ENCODE measurements around the gene F7. TPM values are rescaled to one million over a fixed set of nuclear protein-coding genes. Genes with fewer than 3 reads are reported as not detected.

The F7 gene
- total RNA-seq, 1 experiment from 2014 or later = not detected

DNA sequence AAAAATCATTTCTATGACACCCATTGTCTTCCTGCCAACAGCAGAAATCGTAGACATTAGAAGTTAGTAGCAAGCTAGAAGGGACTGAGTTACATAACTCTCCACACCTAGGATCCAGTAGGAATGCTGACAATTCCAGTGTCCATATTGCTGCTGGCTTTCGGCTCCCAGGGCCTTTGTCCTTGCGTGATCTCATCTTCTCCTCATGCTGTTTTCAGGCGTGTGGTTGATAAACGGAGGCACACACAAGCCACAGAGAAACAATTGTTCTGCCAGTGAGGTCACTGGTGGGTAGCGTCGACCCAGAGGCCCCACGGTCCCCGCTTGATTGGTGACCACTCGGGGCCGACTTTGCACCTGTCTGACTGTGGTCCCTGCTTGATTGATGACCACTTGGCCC is 31.6 kb upstream of the F7 start:
- H3F3A ChIP-seq (ENCODE audit: low read length, unreplicated experiment) = no peaks in the 10 kb centered on the region
- ChIA-PET POLR2A (ENCODE audit: unreplicated experiment) (no interaction called here), CTCF (no interaction called here)
- BruUV-seq (replicated peaks) = no TSS peak
- H2AFZ ChIP-seq (ENCODE audit: low read length) = no peak overlapping the region
- no peaks in the 10 kb centered on the region for H3K79me2 ChIP-seq (ENCODE audit: low read length)
- H3K9me3 ChIP-seq (ENCODE audit: low read length) = no peaks in the 10 kb centered on the region
- H3K36me3 ChIP-seq (ENCODE audit: low read depth, low read length) = no peaks in the 10 kb centered on the region
- no peak overlapping the region for H3K4me3 ChIP-seq (ENCODE audit: low read length)
- no peak overlapping the region for H3K4me2 ChIP-seq (ENCODE audit: low read length)
- H4K20me1 ChIP-seq (ENCODE audit: low read length) = no peaks in the 10 kb centered on the region
- H3K9ac ChIP-seq (ENCODE audit: low read length) = no peak overlapping the region
- intact Hi-C loops (cut with micrococcal nuclease) = no loop called here
- H3K27me3 ChIP-seq (ENCODE audit: low read length) = no peaks in the 10 kb centered on the region
- H3K9me2 ChIP-seq (replicated peaks; ENCODE audit: low read length) = no peaks in the 10 kb centered on the region
- TF ChIP-seq EZH2phosphoT487 (IDR thresholded peaks at IDR 0.05; ENCODE audit: borderline replicate concordance, low read length) = no peak
- TF ChIP-seq, protein P1, sequence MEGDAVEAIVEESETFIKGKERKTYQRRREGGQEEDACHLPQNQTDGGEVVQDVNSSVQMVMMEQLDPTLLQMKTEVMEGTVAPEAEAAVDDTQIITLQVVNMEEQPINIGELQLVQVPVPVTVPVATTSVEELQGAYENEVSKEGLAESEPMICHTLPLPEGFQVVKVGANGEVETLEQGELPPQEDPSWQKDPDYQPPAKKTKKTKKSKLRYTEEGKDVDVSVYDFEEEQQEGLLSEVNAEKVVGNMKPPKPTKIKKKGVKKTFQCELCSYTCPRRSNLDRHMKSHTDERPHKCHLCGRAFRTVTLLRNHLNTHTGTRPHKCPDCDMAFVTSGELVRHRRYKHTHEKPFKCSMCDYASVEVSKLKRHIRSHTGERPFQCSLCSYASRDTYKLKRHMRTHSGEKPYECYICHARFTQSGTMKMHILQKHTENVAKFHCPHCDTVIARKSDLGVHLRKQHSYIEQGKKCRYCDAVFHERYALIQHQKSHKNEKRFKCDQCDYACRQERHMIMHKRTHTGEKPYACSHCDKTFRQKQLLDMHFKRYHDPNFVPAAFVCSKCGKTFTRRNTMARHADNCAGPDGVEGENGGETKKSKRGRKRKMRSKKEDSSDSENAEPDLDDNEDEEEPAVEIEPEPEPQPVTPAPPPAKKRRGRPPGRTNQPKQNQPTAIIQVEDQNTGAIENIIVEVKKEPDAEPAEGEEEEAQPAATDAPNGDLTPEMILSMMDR (conservative IDR thresholded peaks at IDR 0.05; ENCODE audit: low read depth, low read length) = no peak
- TF ChIP-seq EZH2 (IDR thresholded peaks at IDR 0.05; ENCODE audit: low read length, unreplicated experiment) = no peak
- no peak overlapping the region for H3K27ac ChIP-seq (ENCODE audit: low read length)
- ATAC-seq (no peak), DNase-seq (no peak)
- H3K4me1 ChIP-seq (ENCODE audit: insufficient read depth, low read length) = no peaks in the 10 kb centered on the region

DNA sequence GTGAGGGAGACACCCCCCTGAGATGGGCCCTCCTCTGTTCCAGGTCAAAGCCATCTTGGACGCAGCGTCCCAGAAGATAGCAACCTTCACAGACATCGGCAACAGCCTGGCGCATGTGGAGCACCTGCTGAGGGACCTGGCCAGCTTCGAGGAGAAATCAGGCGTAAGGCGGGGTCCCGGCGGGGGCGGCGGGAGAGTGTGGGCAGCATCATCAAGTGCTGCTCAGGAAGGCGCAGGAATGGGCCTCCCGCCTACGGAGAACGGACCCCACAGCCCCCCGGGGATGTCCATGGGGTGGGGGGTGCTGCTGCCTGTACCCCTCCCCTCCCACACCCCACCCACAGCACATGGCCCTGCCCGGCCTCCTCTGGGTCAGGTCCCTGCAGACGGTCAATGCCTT is 31.2 kb upstream of the F7 start:
- no TSS peak for BruUV-seq (replicated peaks)

DNA sequence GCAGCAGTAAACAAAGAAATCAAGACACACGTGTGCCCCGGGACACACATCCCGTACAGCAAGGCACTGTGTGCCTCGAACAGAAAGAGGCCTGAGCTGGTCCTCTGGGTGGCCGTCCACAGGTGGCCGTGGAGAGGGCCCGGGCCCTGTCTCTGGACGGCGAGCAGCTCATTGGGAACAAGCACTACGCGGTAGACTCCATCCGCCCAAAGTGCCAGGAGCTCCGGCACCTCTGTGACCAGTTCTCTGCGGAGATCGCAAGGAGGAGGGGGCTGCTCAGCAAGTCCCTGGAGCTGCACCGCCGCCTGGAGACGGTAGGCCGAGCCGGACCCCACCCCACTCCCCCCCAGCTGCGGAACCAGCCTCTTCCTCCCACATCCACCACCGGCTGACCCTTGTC is 30.7 kb upstream of the F7 start:
- H3K9me3 ChIP-seq (ENCODE audit: low read length) = no peaks in the 10 kb centered on the region
- no TSS peak for BruUV-seq (replicated peaks)
- intact Hi-C loops (cut with micrococcal nuclease) = no loop called here
- no peak overlapping the region for H3K9ac ChIP-seq (ENCODE audit: low read length)
- TF ChIP-seq, protein P1 (conservative IDR thresholded peaks at IDR 0.05; ENCODE audit: low read depth, low read length) = no peak
- TF ChIP-seq EZH2phosphoT487 (IDR thresholded peaks at IDR 0.05; ENCODE audit: borderline replicate concordance, low read length) (no peak), EZH2 (IDR thresholded peaks at IDR 0.05; ENCODE audit: low read length, unreplicated experiment) (no peak)
- no peak overlapping the region for H3K4me2 ChIP-seq (ENCODE audit: low read length)
- H2AFZ ChIP-seq (ENCODE audit: low read length) = no peak overlapping the region
- H3K27ac ChIP-seq (ENCODE audit: low read length) = no peak overlapping the region
- no peaks in the 10 kb centered on the region for H3F3A ChIP-seq (ENCODE audit: low read length, unreplicated experiment)
- no peaks in the 10 kb centered on the region for H4K20me1 ChIP-seq (ENCODE audit: low read length)
- H3K79me2 ChIP-seq (ENCODE audit: low read length) = no peaks in the 10 kb centered on the region
- H3K9me2 ChIP-seq (replicated peaks; ENCODE audit: low read length) = no peaks in the 10 kb centered on the region
- ATAC-seq (no peak), DNase-seq (no peak)
- no peak overlapping the region for H3K4me3 ChIP-seq (ENCODE audit: low read length)
- CTCF ChIA-PET = interaction anchor here (0.7 kb wide), 1 partner anchor 43 kb away, joined by 5 read pairs; no protein-coding TSS in a partner anchor
- no peaks in the 10 kb centered on the region for H3K4me1 ChIP-seq (ENCODE audit: insufficient read depth, low read length)
- no peaks in the 10 kb centered on the region for H3K27me3 ChIP-seq (ENCODE audit: low read length)
- no peaks in the 10 kb centered on the region for H3K36me3 ChIP-seq (ENCODE audit: low read depth, low read length)
- POLR2A ChIA-PET (ENCODE audit: unreplicated experiment) = no interaction called here

More for the DNA sequence above, 31.2 kb upstream of the F7 start:
- Histone ChIP-seq H3K27ac (ENCODE audit: low read length) (no peak overlapping the region), H3K36me3 (ENCODE audit: low read depth, low read length) (no peaks in the 10 kb centered on the region), H3K27me3 (ENCODE audit: low read length) (no peaks in the 10 kb centered on the region), H3K9ac (ENCODE audit: low read length) (no peak overlapping the region), H3K9me2 (replicated peaks; ENCODE audit: low read length) (no peaks in the 10 kb centered on the region), H3K4me2 (ENCODE audit: low read length) (no peak overlapping the region), H3K9me3 (ENCODE audit: low read length) (no peaks in the 10 kb centered on the region), H3K4me1 (ENCODE audit: insufficient read depth, low read length) (no peaks in the 10 kb centered on the region), H3F3A (ENCODE audit: low read length, unreplicated experiment) (no peaks in the 10 kb centered on the region), H3K79me2 (ENCODE audit: low read length) (no peaks in the 10 kb centered on the region), H2AFZ (ENCODE audit: low read length) (no peak overlapping the region), H3K4me3 (ENCODE audit: low read length) (no peak overlapping the region), H4K20me1 (ENCODE audit: low read length) (no peaks in the 10 kb centered on the region)
- intact Hi-C loops (cut with micrococcal nuclease) = no loop called here
- no peak for TF ChIP-seq EZH2 (IDR thresholded peaks at IDR 0.05; ENCODE audit: low read length, unreplicated experiment)
- TF ChIP-seq EZH2phosphoT487 (IDR thresholded peaks at IDR 0.05; ENCODE audit: borderline replicate concordance, low read length) = no peak
- TF ChIP-seq, protein P1 (conservative IDR thresholded peaks at IDR 0.05; ENCODE audit: low read depth, low read length) = no peak
- ATAC-seq (no peak), DNase-seq (no peak)
- ChIA-PET CTCF (interaction anchor here (0.7 kb wide), 1 partner anchor 43 kb away, joined by 5 read pairs; no protein-coding TSS in a partner anchor), POLR2A (ENCODE audit: unreplicated experiment) (no interaction called here)

Measured in PC-3 (cell line).